Ishikawa (cell line): ENCODE data around the gene SLC17A7.

Experiments
- EGR1 ChIP-seq: IDR thresholded peaks from 2 replicates; pipeline ENCODE4 v1.6.1; 2012
- EP300 ChIP-seq: IDR thresholded peaks from 2 replicates; pipeline ENCODE4 v1.6.1; 2012; ENCODE audit warnings: borderline replicate concordance
- NFIC ChIP-seq: IDR thresholded peaks from 2 replicates; pipeline ENCODE4 v1.6.1; 2012
- REST ChIP-seq: IDR thresholded peaks from 2 replicates; pipeline ENCODE4 v1.6.1; 2012; ENCODE audit warnings: low read depth, mild to moderate bottlenecking
- TAF1 ChIP-seq: IDR thresholded peaks from 2 replicates; pipeline ENCODE4 v1.6.1; 2012; ENCODE audit warnings: low read depth, mild to moderate bottlenecking
- TCF12 ChIP-seq: IDR thresholded peaks from 2 replicates; pipeline ENCODE4 v1.6.1; 2012; ENCODE audit warnings: low read depth
- USF1 ChIP-seq: IDR thresholded peaks from 2 replicates; pipeline ENCODE4 v1.6.1; 2012
- TF ChIP-seq, protein P1 (sequence below): IDR thresholded peaks from 2 replicates; pipeline ENCODE4 v1.6.1; 2012

DNA sequence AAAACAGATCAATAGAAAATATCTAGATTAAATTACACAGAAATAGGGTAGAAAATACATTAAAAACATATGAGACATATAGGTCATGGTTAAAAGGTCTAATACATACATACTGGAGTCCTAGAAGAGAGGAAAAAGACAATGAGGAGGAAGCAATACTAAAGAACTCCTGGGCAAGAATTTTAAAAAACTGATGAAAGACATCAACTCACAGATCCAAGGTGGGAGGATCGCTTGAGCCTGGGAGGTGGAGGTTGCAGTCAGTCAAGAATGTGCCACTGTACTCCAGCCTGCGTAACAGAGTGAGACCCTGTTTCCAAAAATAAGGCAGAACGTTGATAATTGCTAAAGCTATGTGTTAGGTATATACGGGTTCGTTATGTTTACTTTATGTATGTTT lies 58.7 kb downstream of the SLC17A7 start:
- TF ChIP-seq NFIC, result no peak
- no peak for TF ChIP-seq TAF1
- TF ChIP-seq TCF12, result no peak
- no peak for TF ChIP-seq EP300
- no peak for TF ChIP-seq USF1
- no peak for TF ChIP-seq EGR1
- TF ChIP-seq, protein P1, sequence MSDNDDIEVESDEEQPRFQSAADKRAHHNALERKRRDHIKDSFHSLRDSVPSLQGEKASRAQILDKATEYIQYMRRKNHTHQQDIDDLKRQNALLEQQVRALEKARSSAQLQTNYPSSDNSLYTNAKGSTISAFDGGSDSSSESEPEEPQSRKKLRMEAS, result no peak
- no peak for TF ChIP-seq REST
